Measurements from ENCODE around the gene PACSIN2. TPM values are rescaled to one million over a fixed set of nuclear protein-coding genes. Genes with fewer than 3 reads are reported as not detected.
A peak's percentile ranks its signal among the peaks of the same experiment; 100 is the strongest.

The PACSIN2 gene
- total and polyA plus RNA-seq, 8 donors, result 24.9 to 154 (median 71.6) TPM

- TF ChIP-seq EP300 (IDR thresholded peaks at IDR 0.05) (no peak), POLR2AphosphoS5 (IDR thresholded peaks at IDR 0.05) (no peak), CTCF (IDR thresholded peaks at IDR 0.05) (no peak), POLR2A (IDR thresholded peaks at IDR 0.05) (no peak)
- H3K27ac ChIP-seq, result peak overlapping the region; percentile 63 to 93 (median 86)
- H3K9me3 ChIP-seq, result no peaks in the 10 kb centered on the region
- H3K27me3 ChIP-seq, result no peaks in the 10 kb centered on the region
- no peak for DNase-seq
- WGBS, 5 donors, result 22 to 53% (median 47%) methylated on average over 9 of the region's 9 CpGs
- no peak overlapping the region for H3K4me3 ChIP-seq
- H3K36me3 ChIP-seq, result peaks cover 4 to 27% (median 18%) of the 10 kb centered on the region in 4 donors
- peaks cover 39 to 85% (median 60%) of the 10 kb centered on the region in 4 donors for H3K4me1 ChIP-seq
- intact Hi-C loops (cut with DNase I; ENCODE audit: low total_unique reads), result no loop called here
These were observed 119.4 kb downstream of the PACSIN2 start for GRCh38 chr22:42895541-42895981.

GRCh38 chr22:42895087-42895486 is 119.9 kb downstream of the PACSIN2 start:
- intact Hi-C loops (cut with DNase I; ENCODE audit: low total_unique reads), result no loop called here
- peak in 1 of 2 donors; percentile 40 for DNase-seq
- H3K36me3 ChIP-seq, result peaks cover 5 to 32% (median 20%) of the 10 kb centered on the region in 4 donors

GRCh38 chr22:42893371-42894150 is 121.4 kb downstream of the PACSIN2 start:
- Histone ChIP-seq H3K27me3 (no peaks in the 10 kb centered on the region), H3K9me3 (no peaks in the 10 kb centered on the region), H3K27ac (peak overlapping the region; percentile 70 to 93 (median 86)), H3K4me3 (no peak overlapping the region), H3K4me1 (peaks cover 41 to 95% (median 66%) of the 10 kb centered on the region in 4 donors), H3K36me3 (peaks cover 11 to 47% (median 34%) of the 10 kb centered on the region in 4 donors)
- DNase-seq, result no peak
- intact Hi-C loops (cut with DNase I; ENCODE audit: low total_unique reads), result no loop called here
- no peak for TF ChIP-seq POLR2AphosphoS5 (IDR thresholded peaks at IDR 0.05)
- TF ChIP-seq EP300 (IDR thresholded peaks at IDR 0.05), result no peak
- TF ChIP-seq POLR2A (IDR thresholded peaks at IDR 0.05), result no peak
- no peak for TF ChIP-seq CTCF (IDR thresholded peaks at IDR 0.05)
- WGBS, 5 donors, result 77 to 83% (median 79%) methylated on average over 25 of the region's 25 CpGs

More at GRCh38 chr22:42895087-42895486, 119.9 kb downstream of the PACSIN2 start:
- H3K27ac ChIP-seq, result peak overlapping the region in 4 of 5 donors; percentile 81 to 93 (median 86)
- H3K9me3 ChIP-seq, result no peaks in the 10 kb centered on the region
- no peak overlapping the region for H3K4me3 ChIP-seq
- peaks cover 39 to 88% (median 61%) of the 10 kb centered on the region in 4 donors for H3K4me1 ChIP-seq
- no peaks in the 10 kb centered on the region for H3K27me3 ChIP-seq
- 46 to 55% (median 50%) methylated on average over 7 of the region's 7 CpGs for WGBS, 5 donors
- no peak for TF ChIP-seq POLR2AphosphoS5 (IDR thresholded peaks at IDR 0.05)
- TF ChIP-seq CTCF (IDR thresholded peaks at IDR 0.05), result no peak
- no peak for TF ChIP-seq EP300 (IDR thresholded peaks at IDR 0.05)
- no peak for TF ChIP-seq POLR2A (IDR thresholded peaks at IDR 0.05)

GRCh38 chr22:42892571-42893316 is 122.2 kb downstream of the PACSIN2 start:
- Histone ChIP-seq H3K27ac (peak overlapping the region; percentile 81 to 93 (median 87)), H3K36me3 (peaks cover 20 to 56% (median 41%) of the 10 kb centered on the region in 4 donors), H3K27me3 (no peaks in the 10 kb centered on the region), H3K4me1 (peaks cover 49 to 95% (median 73%) of the 10 kb centered on the region in 4 donors), H3K9me3 (no peaks in the 10 kb centered on the region), H3K4me3 (no peak overlapping the region)
- TF ChIP-seq POLR2AphosphoS5 (IDR thresholded peaks at IDR 0.05), result peak in 2 of 3 donors; percentile 5 to 30
- TF ChIP-seq CTCF (IDR thresholded peaks at IDR 0.05), result no peak
- WGBS, 5 donors, result 31 to 51% (median 44%) methylated on average over 9 to 10 of the region's 10 CpGs
- peak; percentile 61 to 82 for DNase-seq
- intact Hi-C loops (cut with DNase I; ENCODE audit: low total_unique reads), result no loop called here
